Measurements from ENCODE around the gene ETV6. TPM values are rescaled to one million over a fixed set of nuclear protein-coding genes. Genes with fewer than 3 reads are reported as not detected.

The ETV6 gene
- polyA plus RNA-seq, 4 donors: 9.6 to 15.9 (median 14.4) TPM

DNA sequence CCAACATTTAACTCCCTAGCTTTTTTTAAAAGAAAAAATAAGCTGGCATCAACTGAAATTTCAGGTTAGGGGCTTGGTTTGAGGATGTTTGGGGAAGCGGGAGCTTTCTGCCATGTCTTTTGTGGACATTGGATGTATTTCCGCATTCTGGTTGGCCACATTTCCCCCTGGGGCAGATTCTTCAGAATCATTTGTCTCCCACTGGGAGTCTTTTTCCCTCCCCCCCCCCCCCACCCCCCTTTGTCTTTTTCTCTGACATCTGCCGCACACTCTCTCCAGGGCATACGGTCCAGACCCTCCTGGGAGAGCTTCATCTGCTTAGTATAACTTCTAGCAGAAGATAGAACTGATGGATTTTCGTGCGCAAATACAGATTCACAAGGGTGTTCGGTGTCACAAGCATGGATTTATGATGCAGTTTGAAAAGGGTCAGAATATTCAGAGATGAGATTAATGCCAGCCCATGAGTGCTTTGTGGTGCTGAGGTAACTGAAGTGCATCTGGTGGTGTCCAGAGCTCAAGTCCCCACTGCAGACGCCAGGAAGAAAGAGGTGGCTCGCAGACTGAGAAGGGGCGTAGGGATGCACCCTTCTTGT, 40.2 kb downstream of the ETV6 start:
- DNase-seq (ENCODE audit: low read depth in 4 of 4, low spot score in 3 of 4): no peak

DNA sequence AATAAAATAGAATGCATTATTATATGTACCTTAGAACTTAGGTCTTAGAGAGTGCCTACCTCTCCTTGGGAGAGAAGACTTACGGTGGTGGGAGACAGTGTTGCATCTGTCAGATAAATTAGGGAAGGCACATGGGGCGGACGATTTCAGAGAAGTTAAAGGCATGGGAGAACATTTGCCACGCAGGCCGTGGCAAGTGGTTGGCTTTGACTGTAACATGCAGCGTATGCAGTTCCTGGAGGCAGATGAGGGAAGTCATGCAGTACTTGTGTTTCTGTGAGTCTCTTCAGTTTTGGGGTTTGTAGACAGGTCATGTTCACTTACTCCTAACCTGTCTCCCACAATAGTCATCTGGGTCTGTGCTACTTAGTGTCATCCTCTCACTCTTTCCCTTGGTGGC, 43.6 kb downstream of the ETV6 start:
- no peak for DNase-seq (ENCODE audit: low read depth in 4 of 4, low spot score in 3 of 4)

- no peak for DNase-seq (ENCODE audit: low read depth in 4 of 4, low spot score in 3 of 4)
Observed at GRCh38 chr12:11693601-11694000, 44.1 kb downstream of the ETV6 start.

DNA sequence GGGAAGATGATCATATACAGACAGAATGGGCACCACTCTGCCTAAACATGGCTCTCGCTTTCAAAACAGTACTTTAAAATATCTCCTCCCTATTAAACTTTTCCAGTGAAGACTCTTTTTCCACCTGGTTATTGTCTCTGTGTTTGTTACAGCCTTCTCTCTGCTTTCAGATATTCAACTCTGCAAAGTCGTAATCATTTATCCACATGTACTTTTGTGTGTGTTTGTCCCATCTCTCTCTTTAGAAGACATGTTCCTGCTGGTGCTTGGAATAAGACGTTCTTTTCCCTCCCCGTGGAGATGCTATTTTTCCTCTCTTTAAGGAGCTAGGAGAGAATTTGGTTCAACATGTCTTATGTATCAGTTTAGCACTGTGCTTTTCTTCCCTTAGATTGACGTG, 45.1 kb downstream of the ETV6 start:
- no peak for DNase-seq (ENCODE audit: low read depth in 4 of 4, low spot score in 3 of 4)

GRCh38 chr12:11695321-11695720, 45.8 kb downstream of the ETV6 start:
- DNase-seq (ENCODE audit: low read depth in 4 of 4, low spot score in 3 of 4): no peak

GRCh38 chr12:11696084-11696483, 46.6 kb downstream of the ETV6 start:
- no peak for DNase-seq (ENCODE audit: low read depth in 4 of 4, low spot score in 3 of 4)

GRCh38 chr12:11697131-11697530, 47.7 kb downstream of the ETV6 start:
- DNase-seq (ENCODE audit: low read depth in 4 of 4, low spot score in 3 of 4): no peak

DNA sequence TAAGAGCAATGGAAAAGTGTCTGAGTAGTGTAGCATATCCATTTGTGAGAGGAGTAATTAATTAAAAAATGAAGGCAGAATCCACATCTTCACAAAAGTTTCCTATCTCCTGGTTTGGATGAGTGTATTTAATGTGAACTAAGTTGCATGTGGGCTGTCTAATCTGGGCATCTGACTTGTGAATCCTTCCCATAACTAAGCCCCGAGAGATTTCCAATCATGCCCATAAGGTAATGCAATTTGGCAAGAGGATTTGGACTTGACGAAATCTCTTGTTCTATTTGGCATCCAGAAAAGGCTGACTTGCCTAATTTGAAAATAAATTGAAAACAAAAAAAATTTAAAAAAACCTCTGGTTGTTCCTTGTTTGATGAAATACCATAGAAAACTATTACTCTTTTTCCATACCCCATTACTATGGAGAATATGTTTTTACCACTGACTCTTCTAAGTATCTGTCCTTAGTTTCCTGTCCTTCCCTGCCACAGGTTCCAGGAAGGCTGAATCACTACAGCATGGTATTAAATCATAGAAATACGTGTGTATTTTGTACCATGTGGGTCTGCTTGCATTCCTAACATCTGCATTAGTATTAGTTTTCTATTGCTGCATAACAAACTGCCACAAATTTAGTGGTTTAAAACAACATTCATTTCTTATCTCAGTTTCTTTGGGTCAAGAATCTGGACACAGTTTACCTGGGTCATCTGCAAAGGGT, 48.4 kb downstream of the ETV6 start:
- DNase-seq (ENCODE audit: low read depth in 4 of 4, low spot score in 3 of 4): no peak

- DNase-seq (ENCODE audit: low read depth in 4 of 4, low spot score in 3 of 4): no peak
Observed at GRCh38 chr12:11698729-11699128, 49.3 kb downstream of the ETV6 start.

GRCh38 chr12:11701433-11701832, 52.0 kb downstream of the ETV6 start:
- no peak for DNase-seq (ENCODE audit: low read depth in 4 of 4, low spot score in 3 of 4)

GRCh38 chr12:11702959-11703358, 53.5 kb downstream of the ETV6 start:
- no peak for DNase-seq (ENCODE audit: low read depth in 4 of 4, low spot score in 3 of 4)

GRCh38 chr12:11703378-11703777, 53.9 kb downstream of the ETV6 start:
- DNase-seq (ENCODE audit: low read depth in 4 of 4, low spot score in 3 of 4): no peak

- no peak for DNase-seq (ENCODE audit: low read depth in 4 of 4, low spot score in 3 of 4)
Observed at GRCh38 chr12:11704089-11704488, 54.6 kb downstream of the ETV6 start.

DNA sequence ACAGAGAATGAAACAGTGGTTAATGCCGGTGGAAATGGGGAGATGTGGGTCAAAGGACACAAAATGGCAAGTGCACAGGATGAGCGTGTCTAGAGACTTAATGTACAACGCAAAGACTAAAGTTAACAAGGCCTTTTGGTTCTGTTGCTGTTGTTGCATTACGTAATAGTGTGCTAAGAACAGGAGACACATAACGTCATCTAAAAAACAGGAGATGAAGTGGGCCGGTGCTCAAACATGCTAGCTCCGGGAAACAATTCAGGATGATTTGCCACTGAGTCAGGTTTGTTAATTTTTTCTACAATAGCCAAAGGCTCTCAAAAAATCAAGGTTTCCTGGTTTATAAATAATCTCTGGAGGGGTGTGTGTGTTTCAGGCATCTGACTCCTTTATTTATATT, 55.5 kb downstream of the ETV6 start:
- DNase-seq (ENCODE audit: low read depth in 4 of 4, low spot score in 3 of 4): no peak

GRCh38 chr12:11706509-11707379, 57.3 kb downstream of the ETV6 start:
- DNase-seq (ENCODE audit: low read depth in 4 of 4, low spot score in 3 of 4): no peak

DNA sequence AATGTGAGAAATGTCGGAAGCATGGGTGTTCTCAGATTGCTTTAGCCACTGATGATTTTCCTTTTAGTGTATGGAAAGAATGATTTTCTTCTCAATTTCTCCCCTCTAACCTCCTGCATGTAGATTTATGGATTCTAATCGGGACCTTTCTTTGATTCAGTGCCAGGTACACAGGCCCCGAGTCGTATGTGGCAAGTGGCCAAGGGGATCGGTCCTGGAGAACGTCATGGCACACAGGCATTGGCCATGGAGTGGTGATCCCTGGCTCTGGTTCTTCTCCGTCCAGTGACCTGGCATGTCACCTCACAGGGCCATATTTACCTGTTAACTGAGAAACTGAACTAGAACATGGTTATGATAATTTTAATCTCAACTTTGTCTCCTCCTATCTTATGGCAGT, 58.1 kb downstream of the ETV6 start:
- DNase-seq (ENCODE audit: low read depth in 4 of 4, low spot score in 3 of 4): no peak

GRCh38 chr12:11709513-11709912, 60.0 kb downstream of the ETV6 start:
- no peak for DNase-seq (ENCODE audit: low read depth in 4 of 4, low spot score in 3 of 4)

- DNase-seq (ENCODE audit: low read depth in 4 of 4, low spot score in 3 of 4): no peak
Observed at GRCh38 chr12:11710431-11710830, 61.0 kb downstream of the ETV6 start.

- DNase-seq (ENCODE audit: low read depth in 4 of 4, low spot score in 3 of 4): no peak
Observed at GRCh38 chr12:11710906-11711305, 61.4 kb downstream of the ETV6 start.

- DNase-seq (ENCODE audit: low read depth in 4 of 4, low spot score in 3 of 4): no peak
Observed at GRCh38 chr12:11711651-11712327, 62.3 kb downstream of the ETV6 start.

DNA sequence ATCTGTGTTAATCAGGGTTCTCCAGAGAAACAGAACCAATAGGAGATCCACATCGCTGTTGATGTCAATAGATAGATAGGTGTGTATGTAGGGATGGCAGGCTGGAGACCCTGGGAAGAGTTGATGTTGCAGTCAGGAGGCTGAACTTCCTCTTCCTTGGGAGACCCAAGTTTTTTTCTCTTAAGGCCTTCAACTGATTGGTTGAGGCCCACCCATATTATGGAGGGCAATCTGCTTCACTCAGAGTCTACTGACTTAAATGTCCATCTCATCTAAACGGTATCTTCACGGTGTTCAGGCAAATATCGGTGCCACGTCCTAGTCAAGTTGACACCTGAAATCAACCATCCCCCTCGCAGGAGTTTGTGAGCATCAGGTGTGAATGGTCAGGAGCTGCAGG, 63.0 kb downstream of the ETV6 start:
- DNase-seq (ENCODE audit: low read depth in 4 of 4, low spot score in 3 of 4): no peak

Data from left renal pelvis (tissue), 4 donors.